ENCODE results near the gene UGT1A7.

The UGT1A7 gene

GRCh38 chr2:233764264-233764663, 82.6 kb downstream of the UGT1A7 start:
- H3K4me1 ChIP-seq (ENCODE audit: insufficient read depth, low read length) = peaks cover 15% of the 10 kb centered on the region
- no peak overlapping the region for H2AFZ ChIP-seq (ENCODE audit: low read depth, low read length)
- no peak overlapping the region for H3K4me3 ChIP-seq (ENCODE audit: low read length)
- H3K27me3 ChIP-seq (ENCODE audit: insufficient read depth, low read length) = no peaks in the 10 kb centered on the region
- no peaks in the 10 kb centered on the region for H3K36me3 ChIP-seq (ENCODE audit: insufficient read depth, low read length)
- H3K9me3 ChIP-seq (ENCODE audit: low read length) = peaks cover 4% of the 10 kb centered on the region

- peaks cover 15% of the 10 kb centered on the region for H3K4me1 ChIP-seq (ENCODE audit: insufficient read depth, low read length)
- no peaks in the 10 kb centered on the region for H3K27me3 ChIP-seq (ENCODE audit: insufficient read depth, low read length)
- no peak overlapping the region for H3K4me3 ChIP-seq (ENCODE audit: low read length)
- peaks cover 7% of the 10 kb centered on the region for H3K9me3 ChIP-seq (ENCODE audit: low read length)
- no peak overlapping the region for H2AFZ ChIP-seq (ENCODE audit: low read depth, low read length)
- H3K36me3 ChIP-seq (ENCODE audit: insufficient read depth, low read length) = no peaks in the 10 kb centered on the region
Measured at GRCh38 chr2:233764761-233765160, 83.1 kb downstream of the UGT1A7 start.

- no peaks in the 10 kb centered on the region for H3K36me3 ChIP-seq (ENCODE audit: insufficient read depth, low read length)
- H3K4me1 ChIP-seq (ENCODE audit: insufficient read depth, low read length) = peaks cover 15% of the 10 kb centered on the region
- no peak overlapping the region for H3K4me3 ChIP-seq (ENCODE audit: low read length)
- H2AFZ ChIP-seq (ENCODE audit: low read depth, low read length) = no peak overlapping the region
- peaks cover 5% of the 10 kb centered on the region for H3K9me3 ChIP-seq (ENCODE audit: low read length)
- no peaks in the 10 kb centered on the region for H3K27me3 ChIP-seq (ENCODE audit: insufficient read depth, low read length)
Measured at GRCh38 chr2:233766416-233766815, 84.7 kb downstream of the UGT1A7 start.

- Histone ChIP-seq H3K4me1 (ENCODE audit: insufficient read depth, low read length) (peaks cover 15% of the 10 kb centered on the region), H3K36me3 (ENCODE audit: insufficient read depth, low read length) (no peaks in the 10 kb centered on the region), H3K27me3 (ENCODE audit: insufficient read depth, low read length) (no peaks in the 10 kb centered on the region), H3K9me3 (ENCODE audit: low read length) (peaks cover 5% of the 10 kb centered on the region), H3K4me3 (ENCODE audit: low read length) (peak overlapping the region; percentile 16), H2AFZ (ENCODE audit: low read depth, low read length) (peak overlapping the region; percentile 27)
Measured at GRCh38 chr2:233768076-233768475, 86.4 kb downstream of the UGT1A7 start.

- H3K9me3 ChIP-seq (ENCODE audit: low read length) = peaks cover 5% of the 10 kb centered on the region
- no peak overlapping the region for H2AFZ ChIP-seq (ENCODE audit: low read depth, low read length)
- H3K36me3 ChIP-seq (ENCODE audit: insufficient read depth, low read length) = no peaks in the 10 kb centered on the region
- peaks cover 15% of the 10 kb centered on the region for H3K4me1 ChIP-seq (ENCODE audit: insufficient read depth, low read length)
- no peaks in the 10 kb centered on the region for H3K27me3 ChIP-seq (ENCODE audit: insufficient read depth, low read length)
- no peak overlapping the region for H3K4me3 ChIP-seq (ENCODE audit: low read length)
Measured at GRCh38 chr2:233769260-233769659, 87.6 kb downstream of the UGT1A7 start.

- H2AFZ ChIP-seq (ENCODE audit: low read depth, low read length) = no peak overlapping the region
- no peaks in the 10 kb centered on the region for H3K36me3 ChIP-seq (ENCODE audit: insufficient read depth, low read length)
- H3K9me3 ChIP-seq (ENCODE audit: low read length) = peaks cover 15% of the 10 kb centered on the region
- H3K4me3 ChIP-seq (ENCODE audit: low read length) = no peak overlapping the region
- H3K4me1 ChIP-seq (ENCODE audit: insufficient read depth, low read length) = peaks cover 10% of the 10 kb centered on the region
- no peaks in the 10 kb centered on the region for H3K27me3 ChIP-seq (ENCODE audit: insufficient read depth, low read length)
Measured at GRCh38 chr2:233772153-233772552, 90.5 kb downstream of the UGT1A7 start.

GRCh38 chr2:233772583-233772982, 90.9 kb downstream of the UGT1A7 start:
- Histone ChIP-seq H2AFZ (ENCODE audit: low read depth, low read length) (no peak overlapping the region), H3K9me3 (ENCODE audit: low read length) (peaks cover 17% of the 10 kb centered on the region), H3K4me3 (ENCODE audit: low read length) (no peak overlapping the region), H3K4me1 (ENCODE audit: insufficient read depth, low read length) (peaks cover 6% of the 10 kb centered on the region), H3K36me3 (ENCODE audit: insufficient read depth, low read length) (no peaks in the 10 kb centered on the region), H3K27me3 (ENCODE audit: insufficient read depth, low read length) (no peaks in the 10 kb centered on the region)

GRCh38 chr2:233773854-233774253, 92.2 kb downstream of the UGT1A7 start:
- no peaks in the 10 kb centered on the region for H3K27me3 ChIP-seq (ENCODE audit: insufficient read depth, low read length)
- H3K4me1 ChIP-seq (ENCODE audit: insufficient read depth, low read length) = no peaks in the 10 kb centered on the region
- H3K36me3 ChIP-seq (ENCODE audit: insufficient read depth, low read length) = no peaks in the 10 kb centered on the region
- H2AFZ ChIP-seq (ENCODE audit: low read depth, low read length) = no peak overlapping the region
- peaks cover 17% of the 10 kb centered on the region for H3K9me3 ChIP-seq (ENCODE audit: low read length)
- H3K4me3 ChIP-seq (ENCODE audit: low read length) = no peak overlapping the region

GRCh38 chr2:233775414-233775813, 93.7 kb downstream of the UGT1A7 start:
- Histone ChIP-seq H2AFZ (ENCODE audit: low read depth, low read length) (no peak overlapping the region), H3K27me3 (ENCODE audit: insufficient read depth, low read length) (no peaks in the 10 kb centered on the region), H3K36me3 (ENCODE audit: insufficient read depth, low read length) (no peaks in the 10 kb centered on the region), H3K9me3 (ENCODE audit: low read length) (peaks cover 12% of the 10 kb centered on the region), H3K4me1 (ENCODE audit: insufficient read depth, low read length) (no peaks in the 10 kb centered on the region), H3K4me3 (ENCODE audit: low read length) (no peak overlapping the region)

GRCh38 chr2:233778030-233778429, 96.3 kb downstream of the UGT1A7 start, which contains the start of gene MROH2A:
MROH2A (plus strand) TSS chr2:233778330; CDS start chr2:233779359, 1,029 bp downstream.
- Histone ChIP-seq H3K36me3 (ENCODE audit: insufficient read depth, low read length) (no peaks in the 10 kb centered on the region), H2AFZ (ENCODE audit: low read depth, low read length) (no peak within 1 kb of the TSS), H3K4me3 (ENCODE audit: low read length) (no peak within 1 kb of the TSS), H3K9me3 (ENCODE audit: low read length) (peaks cover 12% of the 10 kb centered on the region), H3K4me1 (ENCODE audit: insufficient read depth, low read length) (no peaks in the 10 kb centered on the region), H3K27me3 (ENCODE audit: insufficient read depth, low read length) (no peaks in the 10 kb centered on the region)

GRCh38 chr2:233779722-233780121, 98.0 kb downstream of the UGT1A7 start:
- Histone ChIP-seq H3K27me3 (ENCODE audit: insufficient read depth, low read length) (no peaks in the 10 kb centered on the region), H3K36me3 (ENCODE audit: insufficient read depth, low read length) (no peaks in the 10 kb centered on the region), H3K4me3 (ENCODE audit: low read length) (no peak overlapping the region), H2AFZ (ENCODE audit: low read depth, low read length) (no peak overlapping the region), H3K4me1 (ENCODE audit: insufficient read depth, low read length) (no peaks in the 10 kb centered on the region), H3K9me3 (ENCODE audit: low read length) (peaks cover 12% of the 10 kb centered on the region)

- peaks cover 4% of the 10 kb centered on the region for H3K9me3 ChIP-seq (ENCODE audit: low read length)
- no peaks in the 10 kb centered on the region for H3K36me3 ChIP-seq (ENCODE audit: insufficient read depth, low read length)
- H3K4me1 ChIP-seq (ENCODE audit: insufficient read depth, low read length) = no peaks in the 10 kb centered on the region
Measured at GRCh38 chr2:233780771-233781170, 99.1 kb downstream of the UGT1A7 start.

GRCh38 chr2:233789554-233789953, 107.9 kb downstream of the UGT1A7 start:
- H3K9me3 ChIP-seq (ENCODE audit: low read length) = peaks cover 3% of the 10 kb centered on the region
- H3K4me1 ChIP-seq (ENCODE audit: insufficient read depth, low read length) = no peaks in the 10 kb centered on the region
- H2AFZ ChIP-seq (ENCODE audit: low read depth, low read length) = no peak overlapping the region
- H3K27me3 ChIP-seq (ENCODE audit: insufficient read depth, low read length) = peaks cover 3% of the 10 kb centered on the region
- H3K36me3 ChIP-seq (ENCODE audit: insufficient read depth, low read length) = no peaks in the 10 kb centered on the region
- no peak overlapping the region for H3K4me3 ChIP-seq (ENCODE audit: low read length)

More at GRCh38 chr2:233780771-233781170, 99.1 kb downstream of the UGT1A7 start:
- H3K27me3 ChIP-seq (ENCODE audit: insufficient read depth, low read length) = no peaks in the 10 kb centered on the region
- no peak overlapping the region for H2AFZ ChIP-seq (ENCODE audit: low read depth, low read length)
- H3K4me3 ChIP-seq (ENCODE audit: low read length) = no peak overlapping the region

- peaks cover 3% of the 10 kb centered on the region for H3K27me3 ChIP-seq (ENCODE audit: insufficient read depth, low read length)
- H3K4me3 ChIP-seq (ENCODE audit: low read length) = no peak overlapping the region
- no peaks in the 10 kb centered on the region for H3K4me1 ChIP-seq (ENCODE audit: insufficient read depth, low read length)
- no peaks in the 10 kb centered on the region for H3K36me3 ChIP-seq (ENCODE audit: insufficient read depth, low read length)
- H2AFZ ChIP-seq (ENCODE audit: low read depth, low read length) = no peak overlapping the region
- no peaks in the 10 kb centered on the region for H3K9me3 ChIP-seq (ENCODE audit: low read length)
Measured at GRCh38 chr2:233791151-233791882, 109.6 kb downstream of the UGT1A7 start.

All from neuron (in vitro differentiated cells).